ENCODE data around the gene HOMER3. TPM values are rescaled to one million over a fixed set of nuclear protein-coding genes. Genes with fewer than 3 reads are reported as not detected.
A peak's percentile ranks its signal among the peaks of the same experiment; 100 is the strongest.

HOMER3 gene
- total RNA-seq, 2 experiments from 2014 or later = not detected

DNA sequence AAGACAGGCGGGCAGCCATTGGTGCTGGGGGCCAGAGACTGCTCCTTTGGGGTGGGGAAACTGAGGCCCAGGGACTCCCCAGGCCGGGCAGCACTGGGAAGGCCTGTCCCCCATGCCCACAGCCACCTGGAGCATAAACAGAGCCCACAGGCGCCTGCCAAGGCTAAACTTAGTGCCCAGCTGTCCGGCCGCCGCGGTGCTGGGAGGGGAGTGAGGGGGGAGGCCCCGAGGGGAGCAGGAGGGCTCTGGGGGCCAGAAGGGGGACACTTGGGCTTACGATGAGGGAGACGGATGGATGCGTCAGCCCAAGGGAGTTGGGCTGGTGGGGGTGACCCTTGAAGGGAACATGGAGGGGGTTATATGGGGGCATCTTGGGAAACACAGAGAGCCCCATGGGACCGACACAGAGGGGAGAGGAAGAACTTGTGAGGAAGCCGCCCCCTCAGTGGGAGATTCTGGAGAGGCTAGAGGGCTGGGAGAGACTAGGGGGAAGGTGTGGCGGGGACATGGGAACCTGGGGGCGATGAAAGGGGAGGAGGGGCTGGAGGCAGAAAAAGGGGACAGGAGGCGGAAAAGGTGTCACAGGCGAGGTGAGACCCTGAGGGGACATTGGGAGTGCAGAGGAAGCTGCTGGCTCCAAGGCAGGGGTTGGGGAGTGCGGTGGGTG lies 47.3 kb downstream of the HOMER3 start:
- Mint-ChIP-seq H3K4me3 (no peak overlapping the region), H3K36me3 (ENCODE audit: low read depth) (no peaks in the 10 kb centered on the region), H3K9me3 (no peaks in the 10 kb centered on the region), H3K27ac (no peak overlapping the region), H3K4me1 (peaks cover 2% of the 10 kb centered on the region), H3K27me3 (peaks cover 36% of the 10 kb centered on the region)
- ChIA-PET CTCF (no interaction called here), POLR2A (no interaction called here)
- no peak for DNase-seq

DNA sequence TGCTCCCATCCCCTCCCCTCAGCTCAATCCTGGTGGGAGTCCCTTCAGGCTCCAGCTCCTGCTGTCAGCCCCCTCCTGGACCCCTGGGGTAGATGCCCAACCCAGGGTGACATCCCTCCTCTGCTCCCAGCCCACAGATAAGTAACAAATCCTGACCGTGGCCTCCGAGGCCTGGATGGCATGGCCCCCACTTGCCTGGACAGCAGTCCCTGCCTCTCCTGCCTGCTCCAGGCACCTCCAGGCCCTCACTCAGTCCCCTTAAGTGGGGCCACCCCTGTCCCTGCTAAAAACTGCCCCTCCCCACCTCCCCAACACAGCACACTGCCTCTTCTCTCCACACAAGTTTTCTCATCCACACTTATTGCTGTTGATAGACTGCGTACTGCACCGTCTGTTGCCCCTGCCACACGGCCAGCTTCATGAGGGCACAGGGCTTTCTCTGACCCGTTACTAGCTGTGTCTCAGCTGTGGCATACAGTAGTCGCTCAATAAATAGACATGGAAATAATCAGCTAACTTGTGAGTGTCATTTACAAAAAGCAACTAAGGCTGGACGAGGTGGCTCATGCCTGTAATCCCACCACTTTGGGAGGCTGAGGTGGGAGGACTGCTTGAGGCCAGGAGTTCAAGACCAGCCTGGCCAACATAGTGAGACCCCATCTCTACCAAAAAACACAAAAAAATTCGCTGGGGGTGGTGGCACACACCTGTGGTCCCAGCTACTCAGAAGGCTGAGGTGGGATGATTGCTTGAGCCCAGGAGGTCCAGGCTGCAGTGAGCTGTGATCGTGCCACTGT lies 50.9 kb downstream of the HOMER3 start:
- ChIA-PET POLR2A (no interaction called here), CTCF (interaction anchor here (1.3 kb wide), 1 partner anchor 13 kb away, joined by 4 read pairs; no protein-coding TSS in a partner anchor)
- no peak for DNase-seq
- Mint-ChIP-seq H3K27ac (no peak overlapping the region), H3K36me3 (ENCODE audit: low read depth) (no peaks in the 10 kb centered on the region), H3K4me3 (no peak overlapping the region), H3K4me1 (no peaks in the 10 kb centered on the region), H3K9me3 (no peaks in the 10 kb centered on the region), H3K27me3 (peaks cover 19% of the 10 kb centered on the region)

DNA sequence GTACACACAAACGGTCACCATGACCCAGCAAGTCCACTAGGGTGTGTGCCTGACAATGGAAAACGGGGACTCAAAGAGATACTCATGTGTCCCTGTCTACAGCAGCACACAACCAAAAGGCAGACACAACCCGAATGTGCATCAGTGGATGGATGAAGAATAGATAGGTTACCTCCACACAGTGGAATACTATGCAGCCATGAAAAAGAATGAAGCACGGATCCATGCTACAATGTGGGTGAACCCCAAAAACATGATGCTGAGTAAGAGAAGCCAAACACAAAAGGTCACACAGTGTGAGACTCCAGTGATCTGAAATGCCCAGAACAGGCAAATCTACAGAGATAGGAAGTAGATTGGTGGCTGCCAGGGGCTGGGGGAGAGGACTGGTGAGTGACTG lies 54.0 kb downstream of the HOMER3 start:
- ChIA-PET POLR2A (no interaction called here), CTCF (no interaction called here)
- Mint-ChIP-seq H3K27me3 (peaks cover 3% of the 10 kb centered on the region), H3K36me3 (ENCODE audit: low read depth) (no peaks in the 10 kb centered on the region), H3K9me3 (no peaks in the 10 kb centered on the region), H3K4me1 (no peaks in the 10 kb centered on the region), H3K27ac (no peak overlapping the region), H3K4me3 (no peak overlapping the region)
- no peak for DNase-seq

DNA sequence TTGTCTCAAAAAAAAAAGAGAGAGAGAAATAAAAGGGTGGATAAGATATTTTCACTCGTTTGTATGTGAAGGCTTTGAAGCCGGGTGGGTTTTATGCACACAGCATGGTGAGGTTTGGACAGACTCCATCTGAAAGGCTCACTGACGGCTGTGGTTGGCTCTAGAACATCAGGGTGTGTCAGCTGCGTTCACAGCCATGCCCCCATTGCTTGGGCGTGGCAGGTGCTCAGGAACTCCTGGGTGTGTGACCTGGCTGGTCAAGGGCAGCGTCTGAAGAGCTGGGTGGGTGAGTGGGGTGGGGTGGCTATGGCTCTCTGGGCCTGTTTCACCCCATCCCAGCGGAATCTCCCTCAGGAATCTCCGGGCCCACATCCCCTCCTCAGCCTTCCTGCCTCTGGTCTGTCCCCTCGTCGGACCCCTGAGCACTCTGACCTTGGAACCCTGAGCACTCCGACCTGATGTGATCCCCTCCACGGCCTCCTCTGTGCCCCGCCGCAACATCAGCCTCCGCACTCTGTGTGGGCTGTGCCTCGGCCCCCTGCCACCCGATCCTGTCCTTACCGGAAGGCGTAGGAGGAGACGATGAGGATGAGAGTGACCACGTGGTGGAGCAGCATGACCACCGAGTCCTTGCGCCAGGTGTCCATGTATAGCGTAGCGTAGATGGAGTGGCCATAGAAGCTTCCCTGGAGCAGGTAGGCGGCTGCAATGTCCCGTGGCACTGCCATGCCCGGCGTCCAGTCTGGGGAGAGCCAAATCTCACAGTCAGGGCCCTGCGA lies 57.3 kb downstream of the HOMER3 start:
- DNase-seq = no peak
- Mint-ChIP-seq H3K27me3 (no peaks in the 10 kb centered on the region), H3K9me3 (no peaks in the 10 kb centered on the region), H3K4me1 (no peaks in the 10 kb centered on the region), H3K36me3 (ENCODE audit: low read depth) (no peaks in the 10 kb centered on the region), H3K27ac (no peak overlapping the region), H3K4me3 (no peak overlapping the region)
- ChIA-PET POLR2A (no interaction called here), CTCF (no interaction called here)

DNA sequence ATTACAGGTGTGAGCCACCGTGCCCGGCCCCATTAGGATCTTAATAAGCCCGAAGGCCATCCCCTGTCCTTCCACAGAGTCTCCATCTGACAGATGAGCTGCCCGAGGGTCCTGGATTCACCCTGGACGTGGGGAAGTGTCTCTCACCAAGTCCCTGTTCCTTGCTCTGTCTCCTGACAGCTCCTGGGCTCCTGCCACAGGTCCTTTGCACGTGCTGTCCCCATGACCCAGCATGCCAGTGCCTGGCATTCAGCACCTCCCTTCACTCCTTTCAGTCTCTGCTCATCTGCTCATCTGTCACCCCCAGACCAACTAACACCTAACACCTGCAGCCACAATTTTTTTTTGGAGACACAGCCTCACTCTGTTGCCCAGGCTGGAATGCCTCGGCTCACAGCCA lies 59.5 kb downstream of the HOMER3 start:
- POLR2A ChIA-PET = no interaction called here

DNA sequence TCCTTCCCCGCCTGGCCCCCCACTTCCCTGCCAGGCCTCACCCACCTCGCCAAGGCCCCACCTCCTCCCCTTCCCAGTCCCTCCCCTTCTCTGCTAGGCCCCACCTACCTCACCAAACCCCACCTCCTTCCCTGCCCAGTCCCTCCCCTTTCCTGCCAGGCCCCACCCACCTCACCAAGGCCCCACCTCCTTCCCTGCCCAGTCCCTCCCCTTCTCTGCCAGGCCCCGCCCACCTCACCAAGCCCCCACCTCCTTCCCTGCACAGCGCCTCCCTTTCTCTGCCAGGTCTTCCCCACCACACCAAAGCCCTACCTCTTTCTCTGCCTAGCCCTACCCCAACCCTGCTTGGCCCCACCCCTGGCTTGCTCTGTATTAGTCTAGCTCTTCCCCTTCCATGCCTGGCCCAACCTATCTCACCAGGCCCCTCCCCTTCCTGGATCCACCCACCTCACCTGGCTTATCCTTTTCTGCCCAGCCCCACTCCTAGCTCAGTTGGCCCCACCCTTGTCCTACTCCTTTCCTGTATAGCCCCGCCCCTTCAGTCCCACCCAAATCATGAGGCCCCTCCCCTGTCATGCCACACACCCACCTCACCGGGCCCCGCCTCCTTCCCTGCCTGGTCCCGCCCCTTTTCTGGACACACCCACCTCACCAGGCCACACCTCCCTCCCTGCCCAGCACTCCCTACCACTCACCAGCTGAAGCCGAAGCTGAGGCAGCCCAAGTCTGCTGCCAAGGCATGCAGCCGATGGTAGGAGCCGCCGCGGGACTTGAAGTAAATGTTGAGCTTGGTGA lies 61.2 kb downstream of the HOMER3 start:
- Mint-ChIP-seq H3K4me1 (no peaks in the 10 kb centered on the region), H3K27me3 (no peaks in the 10 kb centered on the region), H3K36me3 (ENCODE audit: low read depth) (no peaks in the 10 kb centered on the region), H3K4me3 (no peak overlapping the region), H3K27ac (no peak overlapping the region), H3K9me3 (peaks cover 2% of the 10 kb centered on the region)
- ChIA-PET POLR2A (no interaction called here), CTCF (interaction anchor here (1.1 kb wide), 2 partner anchors 26 to 291 kb away, joined by 3 to 5 read pairs; partner anchors contain the start of gene REX1BD)
- DNase-seq = peak; percentile 25

More for the DNA sequence above, 59.5 kb downstream of the HOMER3 start:
- no peak for DNase-seq
- CTCF ChIA-PET = interaction anchor here (0.6 kb wide), 1 partner anchor 107 kb away, joined by 4 read pairs; no protein-coding TSS in a partner anchor
- Mint-ChIP-seq H3K36me3 (ENCODE audit: low read depth) (no peaks in the 10 kb centered on the region), H3K4me1 (no peaks in the 10 kb centered on the region), H3K27ac (no peak overlapping the region), H3K9me3 (peaks cover 2% of the 10 kb centered on the region), H3K4me3 (no peak overlapping the region), H3K27me3 (no peaks in the 10 kb centered on the region)

Other genes starting within 250 kb of the HOMER3 start
- gene COMP, start 149.9 kb downstream of the HOMER3 start, total RNA-seq = not detected
- 10 to 100 TPM; 89.4 to 97.3 TPM for gene UPF1, start 109.3 kb downstream of the HOMER3 start, total RNA-seq
- not detected for gene CERS1, start 45.1 kb downstream of the HOMER3 start, total RNA-seq
- 100 to 1,000 TPM; 218 to 258 TPM for gene COPE, start 21.8 kb downstream of the HOMER3 start, total RNA-seq
- gene DDX49, start 21.5 kb downstream of the HOMER3 start, total RNA-seq = 10 to 100 TPM; 40.6 to 50.6 TPM
- gene SUGP2, start 92.3 kb upstream of the HOMER3 start, total RNA-seq = 100 to 1,000 TPM; 128 to 144 TPM
- gene ARMC6, start 92.4 kb upstream of the HOMER3 start, total RNA-seq = 10 to 100 TPM; 38.6 to 39.3 TPM
- 10 to 100 TPM; 20.6 to 22.2 TPM for gene SLC25A42, start 122.8 kb upstream of the HOMER3 start, total RNA-seq
- 10 to 100 TPM; 23.1 to 24.1 TPM for gene TMEM161A, start 197.3 kb upstream of the HOMER3 start, total RNA-seq
- 1 to 10 TPM; 2.4 to 3.4 TPM for gene MEF2B, start 229.0 kb upstream of the HOMER3 start, total RNA-seq